ENCODE data around the gene IFNA8.
"Not testable (repeated sequence)": the region's sequence is repeated elsewhere in the genome, so short reads cannot be mapped to it uniquely, and the experiment has no call there.

The IFNA8 gene

GRCh38 chr9:21429191-21429590 is 20.3 kb downstream of the IFNA8 start:
- no peak for DNase-seq

- DNase-seq, result no peak
Measured at GRCh38 chr9:21432672-21433425, 23.9 kb downstream of the IFNA8 start.

- no peak for DNase-seq
Measured at GRCh38 chr9:21434202-21435014, 25.5 kb downstream of the IFNA8 start.

- not testable (repeated sequence) for DNase-seq
Measured at GRCh38 chr9:21435015-21435383, 26.1 kb downstream of the IFNA8 start.

- DNase-seq, result no peak
Measured at GRCh38 chr9:21440139-21440538, 31.2 kb downstream of the IFNA8 start, which contains the start of gene IFNA1. Gene IFNA1 (plus strand): TSS chr9:21440439. CDS start chr9:21440508, 69 bp downstream.

GRCh38 chr9:21443849-21444625 is 35.1 kb downstream of the IFNA8 start:
- peak in 1 of 2 donors; percentile 78 for DNase-seq

GRCh38 chr9:21449312-21449711 is 40.4 kb downstream of the IFNA8 start:
- not testable (repeated sequence) for DNase-seq

GRCh38 chr9:21450733-21451394 is 41.9 kb downstream of the IFNA8 start:
- DNase-seq, result no peak

GRCh38 chr9:21452681-21453080 is 43.8 kb downstream of the IFNA8 start:
- no peak for DNase-seq

- DNase-seq, result no peak
Measured at GRCh38 chr9:21454149-21454548, 45.2 kb downstream of the IFNA8 start.

GRCh38 chr9:21455320-21455719 is 46.4 kb downstream of the IFNA8 start:
- DNase-seq, result peak in 1 of 2 donors; percentile 24
